Activated CD4-positive, alpha-beta T cell treated with anti-CD3 and anti-CD28 coated beads, Interleukin-2, amount 50 U/mL, for 4 hours (primary cell): ENCODE measurements around the gene RHOF.

Experiments
- DNase-seq, 2 experiments: peaks; one replicate each; pipeline ENCODE4 v3.0.0-alpha.2; 2020

RHOF gene

GRCh38 chr12:121738340-121738858 lies 55.1 kb downstream of the RHOF start:
- DNase-seq, result no peak

DNA sequence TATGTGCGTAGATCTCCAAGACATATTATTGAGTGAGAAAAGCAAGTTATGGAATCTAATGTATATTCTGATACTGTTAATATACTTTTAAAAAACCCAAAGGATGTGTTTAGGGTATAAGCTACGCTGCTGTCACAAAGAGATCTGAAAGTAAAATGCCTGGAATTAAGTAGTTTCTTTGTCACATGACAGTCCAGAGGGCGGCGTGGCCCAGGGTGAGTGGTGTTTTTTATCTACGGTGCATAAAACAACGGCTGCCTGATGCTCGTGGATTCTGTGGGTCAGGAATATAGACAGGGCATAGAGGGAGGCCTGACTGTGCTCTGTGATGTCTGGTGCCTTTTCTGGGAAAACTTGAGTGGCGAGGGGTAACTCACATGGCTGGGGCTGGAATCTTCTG lies 59.6 kb downstream of the RHOF start:
- DNase-seq, result no peak

DNA sequence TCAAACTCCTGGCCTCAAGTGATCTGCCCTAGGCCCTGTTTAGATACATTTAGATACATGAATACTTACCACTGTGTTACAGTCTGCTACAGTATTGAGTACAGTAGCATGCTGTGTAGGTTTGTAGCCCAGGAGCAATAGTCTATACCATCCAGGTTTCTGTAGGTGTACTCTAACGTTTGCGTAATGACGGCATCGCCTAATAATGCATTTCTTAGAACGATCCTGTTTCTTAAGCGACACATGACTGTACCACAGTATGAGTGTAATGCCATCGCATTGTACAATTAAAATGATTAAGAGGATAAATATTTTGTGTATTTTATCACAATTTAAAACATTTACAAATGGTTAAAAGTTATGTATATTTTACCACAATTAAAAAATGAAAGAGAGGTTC lies 62.0 kb downstream of the RHOF start:
- DNase-seq, result no peak

GRCh38 chr12:121729021-121729420 lies 64.5 kb downstream of the RHOF start:
- no peak for DNase-seq
